Measurements from ENCODE around the gene CLPTM1L.

DNA sequence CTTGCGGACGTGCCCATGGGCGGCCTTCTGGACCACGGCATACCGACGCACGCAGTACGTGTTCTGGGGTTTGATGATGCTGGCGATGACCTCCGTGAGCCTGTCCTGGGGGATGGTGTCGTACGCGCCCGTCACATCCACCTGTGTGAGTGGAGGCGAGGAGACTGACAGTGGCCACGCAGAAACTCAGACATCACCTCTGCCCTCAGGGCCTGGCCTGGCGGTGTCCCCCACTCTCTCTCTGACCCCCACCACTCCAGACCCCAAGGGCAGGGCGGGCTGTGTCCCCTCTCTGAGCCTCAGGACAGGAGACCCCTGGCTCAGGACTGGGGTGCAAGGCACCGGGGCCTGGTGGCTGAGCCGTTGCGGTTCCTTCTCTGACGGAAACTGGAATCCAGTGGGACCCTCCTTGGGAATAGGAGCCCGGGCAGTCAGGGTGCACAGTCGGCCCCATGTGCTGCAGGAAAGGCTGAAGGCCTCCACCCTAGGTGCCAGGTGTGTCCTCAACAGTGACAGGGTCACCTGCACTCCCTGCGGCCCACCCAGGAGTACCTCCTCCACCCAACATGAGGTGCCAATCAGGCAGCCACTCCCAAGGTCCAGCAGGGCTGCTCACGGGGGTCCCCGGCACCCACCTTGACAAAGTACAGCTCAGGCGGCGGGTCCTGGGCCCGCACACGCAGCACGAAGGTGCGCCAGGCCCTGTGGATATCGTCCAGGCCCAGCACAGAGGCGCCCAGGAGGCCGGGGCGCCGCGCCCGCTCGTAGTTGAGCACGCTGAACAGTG, 66.0 kb downstream of the CLPTM1L start:
- TF ChIP-seq CTCF (IDR thresholded peaks at IDR 0.05) (no peak), POLR2AphosphoS5 (IDR thresholded peaks at IDR 0.05) (no peak)

All from transverse colon (tissue), 4 donors.